DND-41 (cell line): ENCODE results near the gene PRELID2.
"Not testable (repeated sequence)": the region's sequence is repeated elsewhere in the genome, so short reads cannot be mapped to it uniquely, and the experiment has no call there.

Experiments used
- ATAC-seq: fragments of 200-7000 bp; cut with Tn5 transposase; 3 replicates; pipeline ENCODE4 v1.9.1; 2021; ENCODE audit warnings: low read depth; ENCODE audit not compliant: insufficient read depth
- DNase-seq: peaks from one replicate; pipeline ENCODE4 v3.0.0-alpha.2; 2020
- H2AFZ ChIP-seq: 2 replicates; pipeline ENCODE4 v1.6.0; 2012; ENCODE audit warnings: low read depth, low read length
- H3K27ac ChIP-seq: 2 replicates; pipeline ENCODE4 v1.5.1; 2012; ENCODE audit warnings: low read length, inconsistent platforms
- H3K27me3 ChIP-seq: fragments of 200-600 bp; sonication (generic); 2 replicates; pipeline ENCODE4 v1.6.0; 2012; ENCODE audit warnings: low read length, mild to moderate bottlenecking, inconsistent platforms; ENCODE audit not compliant: insufficient read depth, poor library complexity
- H3K36me3 ChIP-seq: 2 replicates; pipeline ENCODE4 v1.5.1; 2012; ENCODE audit warnings: low read length, inconsistent platforms; ENCODE audit not compliant: insufficient read depth
- H3K4me1 ChIP-seq: 2 replicates; pipeline ENCODE4 v1.5.1; 2012; ENCODE audit warnings: mild to moderate bottlenecking, low read length; ENCODE audit not compliant: insufficient read depth
- H3K4me2 ChIP-seq: 2 replicates; pipeline ENCODE4 v1.6.0; 2012; ENCODE audit warnings: mild to moderate bottlenecking, moderate library complexity, low read length, inconsistent platforms; ENCODE audit not compliant: insufficient read depth
- H3K4me3 ChIP-seq, 2 experiments: fragments of 200-600 bp in 1 of 2; shearing (Covaris generic) in 1 of 2; 2 replicates each; pipeline ENCODE4 v1.5.1; 2012 to 2016; ENCODE audit warnings: inconsistent platforms in 2 of 2, low read length in 2 of 2, mild to moderate bottlenecking in 2 of 2, low read depth in 1 of 2, moderate library complexity in 1 of 2
- H3K79me2 ChIP-seq: 2 replicates; pipeline ENCODE4 v1.6.0; 2012; ENCODE audit warnings: low read length, inconsistent platforms; ENCODE audit not compliant: insufficient read depth
- H3K9ac ChIP-seq: 2 replicates; pipeline ENCODE4 v1.6.0; 2012; ENCODE audit warnings: low read depth, mild to moderate bottlenecking, inconsistent platforms, low read length, moderate library complexity
- H3K9me3 ChIP-seq: 2 replicates; pipeline ENCODE4 v1.5.1; 2012; ENCODE audit warnings: low read length, moderate library complexity, mild to moderate bottlenecking, inconsistent platforms; ENCODE audit not compliant: insufficient read depth, severe bottlenecking
- H4K20me1 ChIP-seq: 2 replicates; pipeline ENCODE4 v1.6.0; 2012; ENCODE audit warnings: low read length; ENCODE audit not compliant: insufficient read depth
- EZH2 ChIP-seq: IDR thresholded peaks from 3 replicates; pipeline ENCODE4 v1.6.1; 2012; ENCODE audit warnings: borderline replicate concordance, low read depth, mild to moderate bottlenecking, moderate library complexity, low read length, inconsistent platforms; ENCODE audit not compliant: severe bottlenecking
- TF ChIP-seq, protein P1 (sequence below): IDR thresholded peaks from 2 replicates; pipeline ENCODE4 v1.5.1; 2012; ENCODE audit warnings: borderline replicate concordance, low read length, moderate library complexity, mild to moderate bottlenecking; ENCODE audit not compliant: poor library complexity, severe bottlenecking; ENCODE audit errors: extremely low read depth

Gene PRELID2

DNA sequence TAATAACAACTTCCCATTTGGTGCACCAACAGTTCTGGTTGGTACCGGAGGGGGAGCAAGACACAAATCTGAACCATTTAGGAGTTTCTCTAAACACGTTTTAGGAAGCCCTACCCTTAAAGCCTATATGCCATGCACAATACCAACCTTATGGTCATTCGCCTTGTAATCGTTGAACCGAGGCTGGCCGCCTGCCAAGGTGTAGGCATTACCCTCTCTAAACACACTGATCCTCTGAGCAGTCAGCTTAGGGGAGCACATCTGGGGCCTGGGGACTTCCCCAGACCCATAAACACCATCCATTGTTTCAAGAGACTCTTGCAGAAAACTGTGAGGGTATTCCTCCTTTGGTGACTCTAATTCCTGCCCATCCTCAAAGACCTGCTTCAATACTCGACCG, 37.3 kb upstream of the PRELID2 start:
- H3K79me2 ChIP-seq: no peaks in the 10 kb centered on the region
- no peaks in the 10 kb centered on the region for H3K36me3 ChIP-seq
- H3K27me3 ChIP-seq: peaks cover 3% of the 10 kb centered on the region
- H4K20me1 ChIP-seq: no peaks in the 10 kb centered on the region
- no peaks in the 10 kb centered on the region for H3K9me3 ChIP-seq
- H3K27ac ChIP-seq: no peak overlapping the region
- DNase-seq: no peak
- H2AFZ ChIP-seq: no peak overlapping the region
- TF ChIP-seq, protein P1, sequence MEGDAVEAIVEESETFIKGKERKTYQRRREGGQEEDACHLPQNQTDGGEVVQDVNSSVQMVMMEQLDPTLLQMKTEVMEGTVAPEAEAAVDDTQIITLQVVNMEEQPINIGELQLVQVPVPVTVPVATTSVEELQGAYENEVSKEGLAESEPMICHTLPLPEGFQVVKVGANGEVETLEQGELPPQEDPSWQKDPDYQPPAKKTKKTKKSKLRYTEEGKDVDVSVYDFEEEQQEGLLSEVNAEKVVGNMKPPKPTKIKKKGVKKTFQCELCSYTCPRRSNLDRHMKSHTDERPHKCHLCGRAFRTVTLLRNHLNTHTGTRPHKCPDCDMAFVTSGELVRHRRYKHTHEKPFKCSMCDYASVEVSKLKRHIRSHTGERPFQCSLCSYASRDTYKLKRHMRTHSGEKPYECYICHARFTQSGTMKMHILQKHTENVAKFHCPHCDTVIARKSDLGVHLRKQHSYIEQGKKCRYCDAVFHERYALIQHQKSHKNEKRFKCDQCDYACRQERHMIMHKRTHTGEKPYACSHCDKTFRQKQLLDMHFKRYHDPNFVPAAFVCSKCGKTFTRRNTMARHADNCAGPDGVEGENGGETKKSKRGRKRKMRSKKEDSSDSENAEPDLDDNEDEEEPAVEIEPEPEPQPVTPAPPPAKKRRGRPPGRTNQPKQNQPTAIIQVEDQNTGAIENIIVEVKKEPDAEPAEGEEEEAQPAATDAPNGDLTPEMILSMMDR: no peak
- TF ChIP-seq EZH2: no peak
- no peak overlapping the region for H3K4me2 ChIP-seq
- no peak overlapping the region for H3K9ac ChIP-seq
- no peaks in the 10 kb centered on the region for H3K4me1 ChIP-seq
- H3K4me3 ChIP-seq: no peak overlapping the region
- ATAC-seq: no peak

DNA sequence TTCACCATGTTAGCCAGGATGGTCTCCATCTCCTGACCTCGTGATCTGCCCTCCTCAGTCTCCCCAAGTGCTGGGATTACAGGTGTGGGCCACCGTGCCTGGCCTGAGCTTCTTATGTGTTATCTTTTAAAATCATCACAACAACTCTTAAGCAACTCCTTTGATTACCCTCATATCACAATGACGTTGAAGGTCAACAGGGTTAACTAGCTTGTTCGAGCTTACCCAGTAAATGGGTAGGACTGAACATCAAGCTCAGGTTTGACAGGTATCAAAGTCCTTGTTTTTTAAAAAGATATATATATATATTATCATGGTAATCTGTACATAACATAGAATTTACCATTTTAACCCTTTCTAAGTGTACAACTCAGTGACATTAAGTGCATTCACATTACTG, 34.6 kb upstream of the PRELID2 start:
- Histone ChIP-seq H3K79me2 (no peaks in the 10 kb centered on the region), H4K20me1 (no peaks in the 10 kb centered on the region), H3K9ac (no peak overlapping the region), H3K36me3 (no peaks in the 10 kb centered on the region), H3K27ac (no peak overlapping the region), H3K9me3 (no peaks in the 10 kb centered on the region), H2AFZ (no peak overlapping the region), H3K4me1 (no peaks in the 10 kb centered on the region), H3K4me3 (no peak overlapping the region), H3K27me3 (peaks cover 6% of the 10 kb centered on the region), H3K4me2 (no peak overlapping the region)
- no peak for DNase-seq
- TF ChIP-seq, protein P1: no peak
- TF ChIP-seq EZH2: no peak
- no peak for ATAC-seq

DNA sequence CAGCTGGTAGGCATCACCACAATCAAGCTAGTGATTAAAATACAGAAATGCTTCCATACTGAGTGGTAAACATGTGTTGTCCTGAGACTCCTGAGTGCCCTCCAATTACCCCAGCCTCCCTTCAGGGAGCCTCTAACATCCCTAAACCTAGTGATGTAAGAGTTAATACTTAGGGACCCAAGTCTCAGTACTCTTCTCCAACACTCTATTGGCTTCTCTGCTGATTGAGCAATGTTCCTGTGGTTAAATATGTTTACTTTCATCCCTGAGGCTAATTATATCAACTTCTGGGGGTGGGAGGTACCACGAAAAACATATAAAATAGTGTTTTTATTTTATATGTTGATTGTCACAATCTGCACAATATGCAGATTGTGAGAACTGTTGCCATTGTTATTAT, 32.7 kb upstream of the PRELID2 start:
- no peak for DNase-seq
- H3K4me2 ChIP-seq: no peak overlapping the region
- no peaks in the 10 kb centered on the region for H3K9me3 ChIP-seq

DNA sequence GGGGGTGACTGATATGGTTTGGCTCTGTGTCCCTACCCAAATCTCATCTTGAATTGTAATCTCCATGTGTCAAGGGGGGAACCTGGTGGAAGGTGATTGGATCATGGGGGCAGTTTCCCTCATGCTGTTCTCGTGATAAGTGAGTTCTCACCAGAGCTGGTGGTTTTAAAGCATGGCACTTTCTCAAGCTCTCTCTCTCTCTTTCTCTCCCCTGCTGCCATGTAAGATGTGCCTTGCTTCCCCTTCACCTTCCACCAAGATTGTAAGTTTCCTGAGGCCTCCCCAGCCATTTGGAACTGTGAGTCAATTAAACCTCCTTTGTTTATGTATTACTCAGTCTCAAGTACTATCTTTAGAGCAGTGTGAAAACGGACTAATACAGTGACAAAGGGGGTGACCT, 29.3 kb upstream of the PRELID2 start:
- not testable (repeated sequence) for H3K9me3 ChIP-seq, H3K9ac ChIP-seq, H3K4me3 ChIP-seq, H2AFZ ChIP-seq, H3K27ac ChIP-seq, DNase-seq, H3K4me2 ChIP-seq, H4K20me1 ChIP-seq, H3K4me1 ChIP-seq, H3K79me2 ChIP-seq, ATAC-seq, H3K36me3 ChIP-seq
- H3K27me3 ChIP-seq: peaks cover 21% of the 10 kb centered on the region

More for the DNA sequence above, 32.7 kb upstream of the PRELID2 start:
- no peak for TF ChIP-seq EZH2
- TF ChIP-seq, protein P1: no peak
- peaks cover 6% of the 10 kb centered on the region for H3K27me3 ChIP-seq
- H3K27ac ChIP-seq: no peak overlapping the region
- no peaks in the 10 kb centered on the region for H3K4me1 ChIP-seq
- H3K9ac ChIP-seq: no peak overlapping the region
- H3K36me3 ChIP-seq: no peaks in the 10 kb centered on the region
- H3K79me2 ChIP-seq: no peaks in the 10 kb centered on the region
- H2AFZ ChIP-seq: no peak overlapping the region
- H4K20me1 ChIP-seq: no peaks in the 10 kb centered on the region
- no peak overlapping the region for H3K4me3 ChIP-seq
- ATAC-seq: no peak
